Measurements from ENCODE around the gene FLNA. TPM values are rescaled to one million over a fixed set of nuclear protein-coding genes. Genes with fewer than 3 reads are reported as not detected.

The FLNA gene
- total RNA-seq, 1 donor from 2014 or later, result 1,080 TPM

DNA sequence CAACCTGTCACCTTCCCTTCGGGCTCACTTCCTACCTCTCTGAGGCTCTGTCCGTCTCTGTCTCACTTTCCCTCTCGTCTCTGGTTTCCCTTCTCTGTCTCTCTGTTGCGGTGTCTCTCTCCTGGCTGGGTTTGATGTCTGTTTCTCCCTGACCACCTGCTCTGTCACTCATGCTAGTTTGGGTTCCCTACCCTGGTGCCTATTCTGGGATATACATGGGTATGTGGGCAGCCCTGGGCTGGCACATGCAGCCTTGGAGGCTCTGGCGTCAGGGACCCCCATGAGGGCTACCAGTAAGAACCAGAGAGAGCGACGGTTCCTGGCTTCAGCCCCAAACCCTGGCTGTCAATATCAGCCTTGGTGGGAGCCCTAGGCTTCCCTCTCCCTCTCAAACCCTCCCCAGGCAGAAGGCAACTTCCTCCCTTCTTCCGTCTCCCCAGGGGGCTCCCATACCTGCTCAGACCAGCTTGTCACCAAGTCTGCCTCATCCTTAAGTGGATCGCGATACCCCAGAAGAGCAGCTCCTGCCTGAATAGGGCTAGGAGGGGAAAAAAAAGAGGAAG is 34.3 kb upstream of the FLNA start:
- TF ChIP-seq, protein P1, sequence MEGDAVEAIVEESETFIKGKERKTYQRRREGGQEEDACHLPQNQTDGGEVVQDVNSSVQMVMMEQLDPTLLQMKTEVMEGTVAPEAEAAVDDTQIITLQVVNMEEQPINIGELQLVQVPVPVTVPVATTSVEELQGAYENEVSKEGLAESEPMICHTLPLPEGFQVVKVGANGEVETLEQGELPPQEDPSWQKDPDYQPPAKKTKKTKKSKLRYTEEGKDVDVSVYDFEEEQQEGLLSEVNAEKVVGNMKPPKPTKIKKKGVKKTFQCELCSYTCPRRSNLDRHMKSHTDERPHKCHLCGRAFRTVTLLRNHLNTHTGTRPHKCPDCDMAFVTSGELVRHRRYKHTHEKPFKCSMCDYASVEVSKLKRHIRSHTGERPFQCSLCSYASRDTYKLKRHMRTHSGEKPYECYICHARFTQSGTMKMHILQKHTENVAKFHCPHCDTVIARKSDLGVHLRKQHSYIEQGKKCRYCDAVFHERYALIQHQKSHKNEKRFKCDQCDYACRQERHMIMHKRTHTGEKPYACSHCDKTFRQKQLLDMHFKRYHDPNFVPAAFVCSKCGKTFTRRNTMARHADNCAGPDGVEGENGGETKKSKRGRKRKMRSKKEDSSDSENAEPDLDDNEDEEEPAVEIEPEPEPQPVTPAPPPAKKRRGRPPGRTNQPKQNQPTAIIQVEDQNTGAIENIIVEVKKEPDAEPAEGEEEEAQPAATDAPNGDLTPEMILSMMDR (IDR thresholded peaks at IDR 0.05), result no peak
- Histone ChIP-seq H3K27ac (peak overlapping the region; percentile 75), H3K36me3 (no peaks in the 10 kb centered on the region), H3K9me3 (no peaks in the 10 kb centered on the region), H3K4me1 (peaks cover 6% of the 10 kb centered on the region), H3K4me3 (peak overlapping the region; percentile 56), H3K27me3 (ENCODE audit: low read depth) (no peaks in the 10 kb centered on the region)
- intact Hi-C loops (cut with DNase I), result no loop called here
- ATAC-seq (no peak), DNase-seq (no peak)

DNA sequence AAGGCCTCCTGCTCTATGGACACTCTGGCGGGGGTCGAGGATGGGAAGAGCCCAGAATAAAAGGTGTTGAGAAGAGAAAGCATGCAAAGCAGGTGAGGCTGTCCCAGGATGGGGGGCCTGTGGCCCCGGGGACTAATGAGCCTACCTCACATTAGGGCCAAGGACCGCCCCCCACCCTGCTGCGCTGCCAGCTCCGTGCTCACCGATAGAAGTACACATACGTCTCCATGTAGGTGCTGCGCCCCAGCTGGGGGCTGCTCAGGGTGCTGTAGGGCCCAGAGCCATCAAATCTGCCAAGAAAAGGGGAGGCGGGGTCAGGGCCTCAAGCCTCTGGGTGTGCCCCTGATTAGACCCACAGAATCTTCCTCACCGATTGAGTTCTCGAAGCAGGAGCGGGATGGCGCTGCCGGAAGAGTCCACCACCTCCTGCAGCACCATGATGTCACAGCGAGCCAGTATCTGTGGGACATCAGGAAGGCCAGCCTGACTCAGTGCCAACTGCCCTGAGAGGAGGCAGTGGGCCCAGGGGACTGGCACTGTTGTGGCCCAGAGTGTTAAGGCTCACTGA is 30.3 kb upstream of the FLNA start:
- intact Hi-C loops (cut with DNase I), result no loop called here
- TF ChIP-seq, protein P1 (IDR thresholded peaks at IDR 0.05), result no peak
- H3K4me1 ChIP-seq, result peaks cover 10% of the 10 kb centered on the region
- H3K9me3 ChIP-seq, result no peaks in the 10 kb centered on the region
- no peak for ATAC-seq
- H3K27ac ChIP-seq, result no peak overlapping the region
- H3K4me3 ChIP-seq, result no peak overlapping the region
- no peaks in the 10 kb centered on the region for H3K27me3 ChIP-seq (ENCODE audit: low read depth)
- peaks cover 18% of the 10 kb centered on the region for H3K36me3 ChIP-seq
- DNase-seq, result no peak

DNA sequence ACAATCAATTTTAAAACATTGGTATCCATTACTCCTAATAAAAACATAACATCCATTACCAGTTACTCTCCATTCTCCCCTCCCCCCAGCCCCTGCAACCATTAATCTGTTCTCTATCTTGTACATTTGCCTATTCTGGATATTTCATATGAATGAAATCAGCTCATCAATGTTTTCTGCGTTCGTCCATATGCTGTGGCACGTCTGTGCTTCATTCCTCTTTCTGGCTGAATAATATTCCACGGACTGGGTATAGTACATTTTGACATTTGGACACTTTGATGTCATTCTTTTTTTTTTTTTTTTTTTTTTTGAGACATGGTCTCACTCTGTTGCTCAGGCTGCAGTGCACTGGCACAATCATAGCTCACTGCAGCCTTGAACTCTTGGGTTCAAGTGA is 29.4 kb upstream of the FLNA start:
- no peaks in the 10 kb centered on the region for H3K27me3 ChIP-seq (ENCODE audit: low read depth)
- DNase-seq (no peak), ATAC-seq (no peak)
- H3K27ac ChIP-seq, result no peak overlapping the region
- H3K4me1 ChIP-seq, result peaks cover 14% of the 10 kb centered on the region
- H3K4me3 ChIP-seq, result no peak overlapping the region
- peaks cover 27% of the 10 kb centered on the region for H3K36me3 ChIP-seq
- no peaks in the 10 kb centered on the region for H3K9me3 ChIP-seq
- intact Hi-C loops (cut with DNase I), result no loop called here
- TF ChIP-seq, protein P1 (IDR thresholded peaks at IDR 0.05), result no peak

DNA sequence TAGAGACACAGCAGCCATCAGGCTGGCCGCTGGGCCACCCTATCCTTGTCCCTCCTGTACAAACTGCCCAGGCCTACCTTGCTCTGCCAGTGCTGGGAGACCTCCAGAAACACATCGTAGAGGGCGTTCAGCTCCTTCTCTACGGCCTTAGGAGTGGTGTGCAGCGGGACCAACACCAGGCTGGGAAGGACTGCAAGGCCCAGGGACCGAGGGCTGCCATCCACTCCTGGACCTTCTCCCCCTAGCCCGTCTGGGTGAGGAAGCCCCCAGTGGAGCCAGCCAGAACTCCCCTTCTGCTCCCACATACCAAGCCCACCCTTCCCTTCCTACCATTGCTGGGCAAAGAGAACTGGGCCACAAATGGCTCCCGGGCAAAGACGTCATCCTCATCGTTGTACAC is 28.8 kb upstream of the FLNA start:
- no peak for ATAC-seq
- Histone ChIP-seq H3K4me1 (peaks cover 14% of the 10 kb centered on the region), H3K27me3 (ENCODE audit: low read depth) (no peaks in the 10 kb centered on the region), H3K4me3 (no peak overlapping the region), H3K27ac (no peak overlapping the region), H3K36me3 (peaks cover 27% of the 10 kb centered on the region), H3K9me3 (no peaks in the 10 kb centered on the region)
- TF ChIP-seq, protein P1 (IDR thresholded peaks at IDR 0.05), result no peak
- DNase-seq, result no peak
- intact Hi-C loops (cut with DNase I), result no loop called here

DNA sequence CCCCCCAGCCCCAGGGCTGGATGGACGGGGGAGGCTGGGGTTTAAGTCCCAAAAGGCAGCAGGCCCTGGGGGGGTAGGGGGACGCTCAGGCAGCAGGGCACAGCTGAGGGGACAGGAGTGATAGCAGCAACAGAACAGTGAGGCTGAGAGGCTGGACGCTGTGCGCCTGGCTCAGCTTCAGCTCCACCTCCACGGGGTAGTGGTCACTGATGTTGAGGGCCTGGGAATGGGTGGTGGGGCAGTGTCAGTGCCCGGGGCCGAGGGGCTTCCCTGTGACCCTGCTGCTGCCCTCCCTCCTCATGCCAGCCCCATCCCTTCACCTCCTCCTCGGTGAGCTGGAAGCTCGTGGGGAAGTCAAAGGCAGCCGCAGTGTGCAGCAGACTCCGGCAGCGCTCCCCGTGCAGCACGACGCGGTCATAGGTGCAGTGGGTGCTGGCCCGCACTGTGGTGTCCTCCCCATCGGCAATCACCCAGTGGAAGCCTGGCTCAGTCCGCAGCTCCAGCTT is 28.2 kb upstream of the FLNA start:
- H3K27ac ChIP-seq, result no peak overlapping the region
- no peak overlapping the region for H3K4me3 ChIP-seq
- DNase-seq, result no peak
- peaks cover 14% of the 10 kb centered on the region for H3K4me1 ChIP-seq
- TF ChIP-seq, protein P1 (IDR thresholded peaks at IDR 0.05), result no peak
- no peaks in the 10 kb centered on the region for H3K9me3 ChIP-seq
- no peak for ATAC-seq
- H3K36me3 ChIP-seq, result peaks cover 27% of the 10 kb centered on the region
- no peaks in the 10 kb centered on the region for H3K27me3 ChIP-seq (ENCODE audit: low read depth)
- intact Hi-C loops (cut with DNase I), result no loop called here
